Thoracic aorta (tissue), 2 donors: Measurements from ENCODE around the gene TESK1. TPM values are rescaled to one million over a fixed set of nuclear protein-coding genes. Genes with fewer than 3 reads are reported as not detected.
A peak's percentile ranks its signal among the peaks of the same experiment; 100 is the strongest.
"Not testable (repeated sequence)": the region's sequence is repeated elsewhere in the genome, so short reads cannot be mapped to it uniquely, and the experiment has no call there.

Source experiments
- ATAC-seq: fragments of 150-250 bp; one replicate; pipeline ENCODE4 v1.8.0; 2017; ENCODE audit warnings: low read depth; ENCODE audit not compliant: insufficient number of reproducible peaks, low FRiP score
- DNase-seq: peaks from one replicate; pipeline ENCODE4 v3.0.0-alpha.2; 2020; ENCODE audit warnings: low spot score
- H3K27ac ChIP-seq, 2 donors: fragments of 200-600 bp; sonication (generic); 1 replicate in 1 of 2; 2 replicates in 1 of 2; pipeline ENCODE4 v1.5.1; 2016; ENCODE audit warnings: mild to moderate bottlenecking in 2 of 2, moderate library complexity in 2 of 2
- H3K27me3 ChIP-seq: fragments of 200-600 bp; sonication (generic); replicated peaks from 2 replicates; pipeline ENCODE4 v1.6.0; 2016; ENCODE audit warnings: mild to moderate bottlenecking; ENCODE audit not compliant: insufficient read depth
- H3K36me3 ChIP-seq: fragments of 200-600 bp; sonication (generic); one replicate; pipeline ENCODE4 v1.5.1; 2016
- H3K4me1 ChIP-seq, 2 donors: fragments of 200-600 bp; sonication (generic); 1 replicate in 1 of 2; 2 replicates in 1 of 2; pipeline versions ENCODE4 v1.5.1 to v1.6.0; 2016; ENCODE audit warnings: low read depth in 2 of 2, mild to moderate bottlenecking in 1 of 2; ENCODE audit not compliant: control insufficient read depth in 1 of 2
- H3K4me3 ChIP-seq: fragments of 200-600 bp; sonication (generic); 2 replicates; pipeline ENCODE4 v1.5.1; 2016; ENCODE audit warnings: mild to moderate bottlenecking
- H3K9me3 ChIP-seq: fragments of 200-600 bp; sonication (generic); 2 replicates; pipeline ENCODE4 v1.5.1; 2016
- total RNA-seq, 2 donors: library from RNA; depleted of rRNA; stranded (reverse); fragments of >200 nt; gene quantifications; one replicate each; pipeline versions ENCODE4 v1.1.0 to v1.2.3, GENCODE V29; 2016
- TF ChIP-seq, protein P1 (sequence below): fragments of 200-600 bp; sonication (generic); IDR thresholded peaks from one replicate; pipeline ENCODE4 v1.5.1; 2019; ENCODE audit warnings: antibody characterized with exemption

The TESK1 gene
- total RNA-seq, 2 donors from 2014 or later, result 64.5 to 69.9 TPM

DNA sequence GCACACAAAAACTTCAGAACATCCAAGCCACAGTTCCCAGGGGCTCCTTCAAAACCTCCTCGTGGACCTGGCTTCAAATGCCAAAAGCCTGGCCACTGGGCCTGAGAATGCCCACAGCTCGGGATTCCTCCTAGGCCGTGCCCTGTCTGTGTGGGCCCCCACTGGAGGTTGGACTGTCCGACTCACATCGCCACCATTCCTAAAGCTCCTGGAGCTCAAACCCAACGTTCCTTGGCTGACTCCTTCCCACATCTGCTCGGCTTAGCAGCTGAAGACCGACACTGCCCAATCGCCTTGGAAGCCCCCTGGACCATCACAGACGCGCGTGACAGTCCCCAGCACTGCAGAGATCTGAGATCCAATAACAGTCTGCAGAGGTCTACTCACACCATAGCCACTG is 38.0 kb downstream of the TESK1 start:
- peaks cover 4 to 23% of the 10 kb centered on the region in 2 donors for H3K4me1 ChIP-seq
- no peak for ATAC-seq
- H3K27ac ChIP-seq, result no peak overlapping the region
- TF ChIP-seq, protein P1, sequence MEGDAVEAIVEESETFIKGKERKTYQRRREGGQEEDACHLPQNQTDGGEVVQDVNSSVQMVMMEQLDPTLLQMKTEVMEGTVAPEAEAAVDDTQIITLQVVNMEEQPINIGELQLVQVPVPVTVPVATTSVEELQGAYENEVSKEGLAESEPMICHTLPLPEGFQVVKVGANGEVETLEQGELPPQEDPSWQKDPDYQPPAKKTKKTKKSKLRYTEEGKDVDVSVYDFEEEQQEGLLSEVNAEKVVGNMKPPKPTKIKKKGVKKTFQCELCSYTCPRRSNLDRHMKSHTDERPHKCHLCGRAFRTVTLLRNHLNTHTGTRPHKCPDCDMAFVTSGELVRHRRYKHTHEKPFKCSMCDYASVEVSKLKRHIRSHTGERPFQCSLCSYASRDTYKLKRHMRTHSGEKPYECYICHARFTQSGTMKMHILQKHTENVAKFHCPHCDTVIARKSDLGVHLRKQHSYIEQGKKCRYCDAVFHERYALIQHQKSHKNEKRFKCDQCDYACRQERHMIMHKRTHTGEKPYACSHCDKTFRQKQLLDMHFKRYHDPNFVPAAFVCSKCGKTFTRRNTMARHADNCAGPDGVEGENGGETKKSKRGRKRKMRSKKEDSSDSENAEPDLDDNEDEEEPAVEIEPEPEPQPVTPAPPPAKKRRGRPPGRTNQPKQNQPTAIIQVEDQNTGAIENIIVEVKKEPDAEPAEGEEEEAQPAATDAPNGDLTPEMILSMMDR, result no peak
- H3K9me3 ChIP-seq, result no peaks in the 10 kb centered on the region
- DNase-seq, result no peak
- no peak overlapping the region for H3K4me3 ChIP-seq
- H3K36me3 ChIP-seq, result no peaks in the 10 kb centered on the region
- no peaks in the 10 kb centered on the region for H3K27me3 ChIP-seq

DNA sequence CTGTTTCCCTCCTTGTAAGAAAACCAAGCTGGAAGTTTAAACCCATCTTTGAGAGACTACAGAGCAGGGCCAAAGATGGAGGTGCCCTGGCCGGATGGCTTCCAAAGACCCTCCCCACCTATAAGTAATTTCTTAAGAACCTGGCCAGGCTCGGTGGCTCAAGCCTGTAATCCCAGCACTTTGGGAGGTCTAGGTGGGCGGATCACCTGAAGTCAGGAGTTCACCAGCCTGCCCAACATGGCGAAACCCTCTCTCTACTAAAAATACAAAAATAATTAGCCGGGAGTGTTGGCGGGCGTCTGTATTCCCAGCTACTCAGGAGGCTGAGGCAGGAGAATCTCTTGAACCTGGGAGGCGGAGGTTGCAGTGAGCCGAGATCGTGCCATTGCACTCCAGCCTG is 40.7 kb downstream of the TESK1 start:
- not testable (repeated sequence) for ATAC-seq, H3K9me3 ChIP-seq, H3K27me3 ChIP-seq, H3K36me3 ChIP-seq, DNase-seq
- Histone ChIP-seq H3K4me1 (peaks cover 19 to 50% of the 10 kb centered on the region in 2 donors), H3K4me3 (peak overlapping the region; percentile 86), H3K27ac (peak overlapping the region; percentile 91 to 96)

DNA sequence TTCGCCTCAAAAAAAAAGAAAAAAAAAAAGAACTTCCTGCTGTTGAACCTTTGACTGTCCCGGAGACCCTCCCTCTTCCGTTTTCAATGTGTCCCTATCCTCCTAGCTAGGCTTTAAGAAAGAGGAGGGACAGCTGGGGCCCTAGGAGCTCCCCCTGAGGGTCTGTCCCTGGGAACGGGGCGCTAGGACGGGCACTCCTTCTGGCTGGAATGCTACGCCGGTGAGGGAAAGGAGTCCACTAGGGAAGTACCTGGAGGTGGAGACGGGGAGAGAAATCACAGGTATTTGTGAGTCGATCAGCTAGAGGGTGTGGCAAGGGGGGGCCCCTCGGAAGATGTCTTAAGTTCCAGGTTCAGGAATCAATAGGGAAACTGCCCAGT is 41.1 kb downstream of the TESK1 start:
- Histone ChIP-seq H3K27me3 (no peaks in the 10 kb centered on the region), H3K4me3 (peak overlapping the region; percentile 86), H3K4me1 (peaks cover 21 to 54% of the 10 kb centered on the region in 2 donors), H3K9me3 (no peaks in the 10 kb centered on the region), H3K36me3 (no peaks in the 10 kb centered on the region), H3K27ac (peak overlapping the region; percentile 91 to 96)
- ATAC-seq (no peak), DNase-seq (no peak)
- TF ChIP-seq, protein P1, result no peak

DNA sequence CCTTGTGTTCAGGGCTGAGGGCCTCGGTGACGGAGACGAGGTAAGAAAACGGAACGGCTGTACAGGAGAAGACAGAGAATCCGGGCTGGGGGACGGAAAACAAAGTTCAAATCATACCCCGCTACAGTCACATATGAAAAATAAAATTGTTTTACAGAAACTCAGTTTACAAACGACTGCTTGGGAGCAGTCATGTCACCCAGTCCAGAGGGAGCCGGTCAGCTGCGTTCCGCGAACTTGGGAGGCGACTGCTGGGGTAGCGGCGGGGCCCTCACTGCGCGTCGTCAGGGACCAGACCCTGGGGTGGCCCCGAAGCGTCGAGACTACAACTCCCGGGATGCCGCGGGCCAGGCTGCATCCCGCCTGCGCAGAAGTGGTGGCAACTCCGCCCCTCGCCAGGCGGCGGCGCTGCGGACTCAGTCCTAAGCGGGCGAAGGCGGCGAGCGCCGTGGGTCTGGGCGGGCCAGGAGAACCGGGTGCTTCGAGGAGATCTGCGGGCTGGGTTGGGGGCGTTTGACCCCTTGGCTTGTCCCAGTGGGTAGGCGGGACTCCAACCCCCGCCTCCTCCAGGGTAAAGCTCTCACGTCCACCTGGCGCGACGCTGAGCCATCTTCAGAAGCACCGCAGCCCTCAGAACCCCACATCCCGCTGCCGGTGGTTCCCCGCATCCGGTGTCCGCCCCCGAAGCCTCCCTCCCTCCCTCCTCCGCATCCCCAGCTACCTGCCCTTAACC is 41.6 kb downstream of the TESK1 start:
- TF ChIP-seq, protein P1, result peak; percentile 94
- H3K9me3 ChIP-seq, result no peaks in the 10 kb centered on the region
- no peaks in the 10 kb centered on the region for H3K27me3 ChIP-seq

DNA sequence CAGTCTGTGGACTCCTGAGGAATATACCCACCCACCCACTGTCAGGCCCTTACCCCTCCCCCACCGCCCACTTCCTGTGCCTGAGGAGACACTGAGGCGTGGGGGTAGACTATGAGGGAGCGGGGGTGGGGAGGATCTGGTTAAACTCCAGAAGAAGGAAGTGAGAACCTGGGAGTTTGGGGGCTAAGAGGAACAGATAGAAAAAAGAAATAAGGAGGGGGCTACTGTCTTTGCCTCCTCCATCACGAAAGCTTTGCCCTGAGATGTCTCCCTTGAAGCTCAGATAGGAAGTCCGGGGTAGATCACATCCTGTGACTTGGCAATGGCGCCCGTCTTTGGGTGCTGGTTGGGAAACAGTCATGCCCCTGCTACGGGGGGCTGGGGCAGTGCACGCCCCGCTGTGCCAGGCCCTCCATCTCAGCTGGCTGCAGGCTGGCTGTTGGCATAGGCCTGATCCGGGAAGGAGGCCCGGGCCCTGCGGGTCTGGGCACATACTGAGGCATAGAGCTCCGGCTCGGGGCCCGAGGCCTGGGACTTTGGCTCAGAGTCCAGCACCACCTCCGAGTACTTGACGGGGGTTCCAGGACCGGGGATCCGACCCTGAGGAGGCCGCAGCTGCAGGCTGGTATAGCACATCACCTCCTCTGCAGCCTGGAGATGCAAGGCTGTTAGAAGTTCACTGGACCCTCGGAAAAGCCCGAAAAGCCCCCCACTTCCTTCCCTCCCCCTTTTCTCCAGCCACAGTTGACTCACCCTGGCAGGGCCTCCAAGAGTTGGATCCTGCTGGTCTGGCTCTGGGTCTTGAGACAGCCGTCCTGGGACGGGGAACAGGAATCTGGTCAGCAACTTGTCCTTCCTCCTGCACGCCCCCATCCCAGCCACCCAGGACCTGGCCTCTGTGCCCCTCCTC is 44.6 kb downstream of the TESK1 start:
- TF ChIP-seq, protein P1, result no peak
- Histone ChIP-seq H3K27ac (peak overlapping the region; percentile 89 to 96), H3K4me1 (peaks cover 24 to 68% of the 10 kb centered on the region in 2 donors), H3K4me3 (peak overlapping the region; percentile 56), H3K36me3 (no peaks in the 10 kb centered on the region), H3K27me3 (no peaks in the 10 kb centered on the region), H3K9me3 (no peaks in the 10 kb centered on the region)
- DNase-seq, result peak; percentile 46
- ATAC-seq, result no peak

More for the DNA sequence above, 41.6 kb downstream of the TESK1 start:
- ATAC-seq, result peak; percentile 80
- H3K4me3 ChIP-seq, result peak overlapping the region; percentile 86
- peak; percentile 73 for DNase-seq
- H3K4me1 ChIP-seq, result peaks cover 21 to 58% of the 10 kb centered on the region in 2 donors
- no peaks in the 10 kb centered on the region for H3K36me3 ChIP-seq
- peak overlapping the region; percentile 91 to 96 for H3K27ac ChIP-seq
